Activated CD4-positive, CD25-positive, alpha-beta regulatory T cell (primary cell): ENCODE data around the gene NECTIN3.

ENCODE experiments used
- DNase-seq, 4 experiments: peaks; one replicate each; lab custom pipeline; 2025; lab: John Stamatoyannopoulos, UW

Gene NECTIN3

DNA sequence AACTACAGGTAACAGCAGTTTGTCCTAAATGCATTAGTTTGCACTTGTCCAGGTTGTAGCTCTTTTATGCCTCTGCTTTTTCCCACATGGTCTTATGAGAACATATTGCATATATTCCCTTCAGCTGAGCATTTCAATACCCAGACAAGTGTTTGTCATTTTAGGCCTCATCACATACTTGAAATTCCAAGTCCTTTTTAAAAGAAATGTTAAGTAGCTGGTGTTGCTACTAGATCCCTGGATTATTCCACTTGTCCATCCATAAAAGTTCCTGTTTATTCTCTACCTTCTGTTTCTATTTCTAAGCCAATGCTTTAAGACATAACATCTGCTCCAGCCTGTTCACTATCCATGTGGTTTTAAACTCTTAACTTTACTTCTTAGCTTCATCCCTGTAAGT is 128.4 kb downstream of the NECTIN3 start:
- no peak for DNase-seq

GRCh38 chr3:111210003-111210711 is 138.5 kb downstream of the NECTIN3 start:
- no peak for DNase-seq

DNA sequence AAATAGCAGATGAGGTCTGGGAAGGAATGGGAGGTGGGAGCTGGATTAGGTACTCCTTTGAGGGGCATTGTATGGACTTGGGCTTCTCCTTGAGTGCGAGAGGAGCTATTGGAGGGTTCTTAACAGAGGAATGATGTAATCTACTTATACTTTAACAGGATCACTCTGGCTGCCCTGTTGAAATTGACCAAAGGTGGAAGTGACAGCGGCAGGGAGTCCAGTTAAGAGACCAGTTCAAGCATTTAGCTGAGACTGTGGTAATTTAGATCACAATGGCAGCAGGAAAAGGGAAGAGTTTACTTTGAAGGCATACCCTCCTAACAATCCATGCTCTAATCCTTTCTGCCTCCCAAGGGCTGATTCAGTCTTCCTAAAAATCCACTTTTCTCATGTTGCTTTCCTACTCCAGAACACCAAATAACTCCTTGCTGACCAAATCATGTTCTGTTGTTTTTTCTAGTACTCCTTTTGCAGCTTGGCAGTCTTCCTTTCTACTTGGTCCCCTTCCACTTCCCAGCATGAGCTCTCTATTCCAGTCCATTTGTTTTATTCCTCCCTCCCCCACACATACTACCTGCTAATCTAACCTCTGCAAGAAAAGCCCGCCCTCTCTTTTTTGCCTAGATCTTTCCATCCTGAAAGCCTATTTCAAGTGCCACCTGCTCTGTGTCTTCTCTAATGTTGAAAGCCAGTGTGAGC is 139.4 kb downstream of the NECTIN3 start:
- DNase-seq, result no peak

DNA sequence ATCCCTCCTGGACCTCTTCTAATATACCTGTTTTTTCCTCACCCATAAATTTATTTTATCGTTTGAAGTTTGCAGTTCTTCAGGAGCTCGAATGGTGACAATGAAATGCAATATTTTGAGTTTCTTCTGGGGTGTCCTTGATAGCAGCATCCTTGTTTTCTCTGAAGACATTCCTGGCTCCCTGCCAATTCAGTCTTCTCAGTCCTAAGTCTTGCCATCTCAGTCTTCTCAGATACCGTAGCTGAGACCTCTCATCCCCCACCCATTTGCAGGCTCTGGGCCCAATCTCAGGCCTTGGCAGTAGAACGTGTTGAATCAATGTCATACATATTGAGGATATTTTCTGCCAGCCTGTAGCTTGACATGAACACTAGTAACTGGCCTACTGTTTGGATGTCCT is 140.9 kb downstream of the NECTIN3 start:
- DNase-seq, result no peak

GRCh38 chr3:111215481-111215880 is 143.9 kb downstream of the NECTIN3 start:
- DNase-seq, result no peak

DNA sequence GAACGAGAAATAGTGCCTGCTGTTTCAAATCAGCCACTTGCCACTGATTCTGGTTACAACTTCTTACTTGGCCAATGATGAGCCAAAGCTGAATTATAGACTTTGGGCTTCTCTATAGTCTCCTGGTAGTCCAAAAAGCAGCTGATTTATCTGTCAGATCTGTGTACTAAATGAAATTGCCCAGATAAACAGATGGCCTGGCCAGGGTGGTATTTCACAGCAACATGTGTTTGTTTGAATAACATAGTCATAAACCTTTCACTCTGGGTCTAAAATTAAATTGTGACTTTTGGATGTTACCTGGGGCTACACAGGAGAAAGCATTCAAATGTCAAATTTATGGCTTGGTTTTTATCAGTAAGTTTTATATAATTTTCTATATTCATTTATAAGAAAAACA is 147.0 kb downstream of the NECTIN3 start:
- DNase-seq, result no peak

GRCh38 chr3:111227216-111227615 is 155.6 kb downstream of the NECTIN3 start:
- no peak for DNase-seq

GRCh38 chr3:111229301-111229700 is 157.7 kb downstream of the NECTIN3 start:
- no peak for DNase-seq

DNA sequence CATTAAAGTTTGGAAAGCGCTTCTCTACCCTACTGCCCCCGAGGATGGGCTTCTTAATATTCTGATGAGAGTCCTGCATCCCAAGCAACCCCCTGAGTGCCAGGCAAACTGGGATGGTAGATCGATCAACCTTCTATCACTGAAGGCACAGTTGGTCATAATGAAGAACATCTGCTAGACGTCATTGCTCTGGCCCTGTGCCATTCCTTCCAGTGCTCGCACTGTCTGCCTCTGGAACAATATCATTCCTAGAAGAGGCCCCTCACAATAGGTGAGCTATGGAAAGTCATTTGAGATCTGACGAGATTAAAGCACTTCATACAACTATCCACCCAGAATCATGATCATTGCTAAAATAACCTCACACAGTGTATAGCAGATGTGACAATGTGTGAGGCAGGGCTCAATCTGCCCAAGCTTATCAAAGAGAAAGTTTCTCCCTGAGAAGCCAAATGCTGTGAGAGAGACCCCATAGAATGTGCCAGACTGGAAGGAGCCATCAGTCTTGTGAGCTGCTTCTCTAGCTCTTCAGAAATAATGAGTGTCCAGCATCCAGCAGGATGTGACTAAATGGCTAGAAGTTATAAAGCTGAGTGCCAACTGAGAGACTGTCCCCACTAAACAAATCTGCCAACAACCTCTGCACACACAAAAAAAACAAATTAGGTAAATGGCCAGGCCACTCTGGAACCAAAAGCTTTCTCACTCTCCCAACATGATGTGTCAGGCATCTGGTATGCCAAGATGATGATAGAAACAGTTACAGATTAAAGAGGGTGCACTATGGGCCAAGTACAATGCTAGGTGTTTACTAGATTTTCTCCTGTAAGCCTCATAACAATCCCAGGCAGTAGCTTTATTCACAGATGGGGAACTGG is 165.5 kb downstream of the NECTIN3 start:
- DNase-seq, result no peak

- no peak for DNase-seq
These were observed 166.3 kb downstream of the NECTIN3 start for GRCh38 chr3:111237946-111238345.

GRCh38 chr3:111238885-111239284 is 167.3 kb downstream of the NECTIN3 start:
- DNase-seq, result no peak

DNA sequence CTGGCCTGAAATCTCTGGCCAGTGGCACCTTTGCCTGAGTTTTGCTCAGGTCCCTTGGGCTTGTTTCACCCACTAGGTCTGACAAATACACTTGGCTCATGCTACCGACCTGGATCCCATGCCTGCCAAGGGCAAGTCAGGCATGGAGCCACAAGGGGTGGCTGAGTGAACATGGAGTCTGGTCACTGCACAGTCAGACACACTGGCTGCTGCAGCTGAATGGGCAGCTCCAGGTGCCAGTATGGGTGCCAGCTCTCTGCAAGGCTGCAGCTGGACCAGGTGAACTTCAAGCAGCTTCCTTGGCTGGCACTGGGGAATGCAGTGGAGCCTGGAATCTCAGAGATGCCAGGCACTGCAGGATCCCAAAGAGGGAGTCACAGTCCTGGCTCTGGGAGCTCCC is 170.3 kb downstream of the NECTIN3 start:
- DNase-seq, result no peak
